CD4-positive, alpha-beta T cell (primary cell): ENCODE data around the gene ZDHHC18. TPM values are rescaled to one million over a fixed set of nuclear protein-coding genes. Genes with fewer than 3 reads are reported as not detected.

Experiments
- ATAC-seq: fragments of 200-7000 bp; cut with Tn5 transposase; one replicate; pipeline ENCODE4 v1.10.0; 2022; ENCODE audit warnings: mild to moderate bottlenecking; ENCODE audit not compliant: poor library complexity
- CTCF ChIA-PET: fragments of 350-600 bp; sonication (Branson Sonifier 250); formaldehyde crosslinking; loops from one replicate; lab custom pipeline; 2021; ENCODE audit warnings: antibody characterized with exemption, inconsistent platforms; lab: Charles Lee
- POLR2A ChIA-PET: fragments of 350-600 bp; sonication (Branson Sonifier 250); formaldehyde crosslinking; loops from one replicate; lab custom pipeline; 2021; ENCODE audit warnings: antibody characterized with exemption, inconsistent platforms; lab: Charles Lee
- DNase-seq, 14 experiments: peaks; one replicate each; pipeline ENCODE4 v3.0.0-alpha.2; 2013 to 2020; ENCODE audit warnings: mixed read lengths in 2 of 14
- H3K27ac ChIP-seq, 2 donors: one replicate each; pipeline versions ENCODE4 v1.5.1 to v1.7.0; 2013; ENCODE audit warnings: low read length in 2 of 2, low read depth in 1 of 2, mild to moderate bottlenecking in 1 of 2
- H3K27me3 ChIP-seq, 2 experiments: 1 replicate in 1 of 2; 2 replicates in 1 of 2; pipeline versions ENCODE4 v1.6.1 to v1.7.0; 2013; ENCODE audit warnings: low read length in 2 of 2, control low read depth in 1 of 2, mild to moderate bottlenecking in 1 of 2, moderate library complexity in 1 of 2; ENCODE audit not compliant: insufficient read depth in 2 of 2, control insufficient read depth in 1 of 2
- H3K36me3 ChIP-seq: one replicate; pipeline ENCODE4 v1.6.1; 2013; ENCODE audit warnings: low read length, control low read depth; ENCODE audit not compliant: insufficient read depth
- H3K4me1 ChIP-seq: one replicate; pipeline ENCODE4 v1.6.1; 2013; ENCODE audit warnings: low read length, control low read depth; ENCODE audit not compliant: insufficient read depth
- H3K4me3 ChIP-seq: one replicate; pipeline ENCODE4 v1.5.1; 2013; ENCODE audit warnings: mild to moderate bottlenecking, low read length, moderate library complexity
- H3K9me3 ChIP-seq, 2 experiments: 1 replicate in 1 of 2; 2 replicates in 1 of 2; pipeline versions ENCODE4 v1.6.1 to v1.7.0; 2013; ENCODE audit warnings: low read length in 2 of 2, mild to moderate bottlenecking in 2 of 2, control low read depth in 1 of 2, moderate library complexity in 1 of 2; ENCODE audit not compliant: control insufficient read depth in 1 of 2, insufficient read depth in 1 of 2
- H3K27ac Mint-ChIP-seq: one replicate; pipeline ENCODE4 v1.8.0; 2020; ENCODE audit warnings: mixed read lengths
- H3K27me3 Mint-ChIP-seq: one replicate; pipeline ENCODE4 v1.8.0; 2021; ENCODE audit warnings: mixed read lengths
- H3K36me3 Mint-ChIP-seq: one replicate; pipeline ENCODE4 v1.8.0; 2021; ENCODE audit warnings: low read depth, mixed read lengths
- H3K4me1 Mint-ChIP-seq: one replicate; pipeline ENCODE4 v1.8.0; 2021; ENCODE audit warnings: low read depth, mixed read lengths
- H3K4me3 Mint-ChIP-seq: one replicate; pipeline ENCODE4 v1.8.0; 2020; ENCODE audit warnings: mild to moderate bottlenecking, mixed read lengths
- H3K9me3 Mint-ChIP-seq: one replicate; pipeline ENCODE4 v1.8.0; 2020; ENCODE audit warnings: mixed read lengths
- intact Hi-C, 2 experiments: fragments of 100-400 bp; cut with DNase I in 1 of 2; cut with micrococcal nuclease in 1 of 2; formaldehyde crosslinking; loops; one replicate each; pipeline versions ENCODE4 v1.15.1 to v1.9.0; 2023 to 2025; cut with DNase I, micrococcal nuclease
- total RNA-seq, 174 experiments: library from RNA in 2 of 174; stranded (reverse) in 2 of 174; gene quantifications; one replicate each; pipeline ENCODE4 v1.2.3 and lab custom pipeline; 2021 to 2026
- TF ChIP-seq, protein P1 (sequence below): fragments of 200-600 bp; IDR thresholded peaks from one replicate; pipeline ENCODE4 v1.8.0; 2022; ENCODE audit warnings: antibody characterized with exemption, mild to moderate bottlenecking

The ZDHHC18 gene
- total RNA-seq, 2 experiments from 2014 or later: 46.2 to 48.0 TPM

GRCh38 chr1:26780344-26780957, 46.0 kb upstream of the ZDHHC18 start:
- Mint-ChIP-seq H3K36me3 (peaks cover 68% of the 10 kb centered on the region), H3K4me1 (peaks cover 56% of the 10 kb centered on the region), H3K27me3 (no peaks in the 10 kb centered on the region), H3K27ac (no peak overlapping the region), H3K4me3 (no peak overlapping the region), H3K9me3 (no peaks in the 10 kb centered on the region)
- Histone ChIP-seq H3K4me1 (peaks cover 30% of the 10 kb centered on the region), H3K27ac (no peak overlapping the region), H3K9me3 (no peaks in the 10 kb centered on the region), H3K36me3 (peaks cover 64% of the 10 kb centered on the region), H3K4me3 (no peak overlapping the region), H3K27me3 (no peaks in the 10 kb centered on the region)
- TF ChIP-seq, protein P1, sequence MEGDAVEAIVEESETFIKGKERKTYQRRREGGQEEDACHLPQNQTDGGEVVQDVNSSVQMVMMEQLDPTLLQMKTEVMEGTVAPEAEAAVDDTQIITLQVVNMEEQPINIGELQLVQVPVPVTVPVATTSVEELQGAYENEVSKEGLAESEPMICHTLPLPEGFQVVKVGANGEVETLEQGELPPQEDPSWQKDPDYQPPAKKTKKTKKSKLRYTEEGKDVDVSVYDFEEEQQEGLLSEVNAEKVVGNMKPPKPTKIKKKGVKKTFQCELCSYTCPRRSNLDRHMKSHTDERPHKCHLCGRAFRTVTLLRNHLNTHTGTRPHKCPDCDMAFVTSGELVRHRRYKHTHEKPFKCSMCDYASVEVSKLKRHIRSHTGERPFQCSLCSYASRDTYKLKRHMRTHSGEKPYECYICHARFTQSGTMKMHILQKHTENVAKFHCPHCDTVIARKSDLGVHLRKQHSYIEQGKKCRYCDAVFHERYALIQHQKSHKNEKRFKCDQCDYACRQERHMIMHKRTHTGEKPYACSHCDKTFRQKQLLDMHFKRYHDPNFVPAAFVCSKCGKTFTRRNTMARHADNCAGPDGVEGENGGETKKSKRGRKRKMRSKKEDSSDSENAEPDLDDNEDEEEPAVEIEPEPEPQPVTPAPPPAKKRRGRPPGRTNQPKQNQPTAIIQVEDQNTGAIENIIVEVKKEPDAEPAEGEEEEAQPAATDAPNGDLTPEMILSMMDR: no peak
- CTCF ChIA-PET: interaction anchor here (1.8 kb wide), 1 partner anchor 178 kb away, joined by 5 read pairs; no protein-coding TSS in a partner anchor
- intact Hi-C loops: loop anchor here in 1 of 2 experiments (10.0 kb wide), 1 partner anchor 56 kb away; no protein-coding TSS in a partner anchor
- DNase-seq: no peak
- no peak for ATAC-seq
- POLR2A ChIA-PET: interaction anchor here (1.3 kb wide), 1 partner anchor 174 kb away, joined by 4 read pairs; no protein-coding TSS in a partner anchor

DNA sequence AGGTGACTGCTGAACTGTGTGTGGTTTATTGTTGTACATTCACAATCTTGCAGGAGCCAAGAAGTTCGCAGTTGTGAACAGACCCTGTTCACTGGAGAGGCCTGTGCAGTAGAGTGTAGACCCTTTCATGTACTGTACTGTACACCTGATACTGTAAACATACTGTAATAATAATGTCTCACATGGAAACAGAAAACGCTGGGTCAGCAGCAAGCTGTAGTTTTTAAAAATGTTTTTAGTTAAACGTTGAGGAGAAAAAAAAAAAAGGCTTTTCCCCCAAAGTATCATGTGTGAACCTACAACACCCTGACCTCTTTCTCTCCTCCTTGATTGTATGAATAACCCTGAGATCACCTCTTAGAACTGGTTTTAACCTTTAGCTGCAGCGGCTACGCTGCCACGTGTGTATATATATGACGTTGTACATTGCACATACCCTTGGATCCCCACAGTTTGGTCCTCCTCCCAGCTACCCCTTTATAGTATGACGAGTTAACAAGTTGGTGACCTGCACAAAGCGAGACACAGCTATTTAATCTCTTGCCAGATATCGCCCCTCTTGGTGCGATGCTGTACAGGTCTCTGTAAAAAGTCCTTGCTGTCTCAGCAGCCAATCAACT, 45.2 kb upstream of the ZDHHC18 start:
- ATAC-seq: no peak
- intact Hi-C loops: loop anchor here in 1 of 2 experiments (10.0 kb wide), 1 partner anchor 57 kb away; no protein-coding TSS in a partner anchor
- peaks cover 55% of the 10 kb centered on the region for H3K36me3 ChIP-seq

DNA sequence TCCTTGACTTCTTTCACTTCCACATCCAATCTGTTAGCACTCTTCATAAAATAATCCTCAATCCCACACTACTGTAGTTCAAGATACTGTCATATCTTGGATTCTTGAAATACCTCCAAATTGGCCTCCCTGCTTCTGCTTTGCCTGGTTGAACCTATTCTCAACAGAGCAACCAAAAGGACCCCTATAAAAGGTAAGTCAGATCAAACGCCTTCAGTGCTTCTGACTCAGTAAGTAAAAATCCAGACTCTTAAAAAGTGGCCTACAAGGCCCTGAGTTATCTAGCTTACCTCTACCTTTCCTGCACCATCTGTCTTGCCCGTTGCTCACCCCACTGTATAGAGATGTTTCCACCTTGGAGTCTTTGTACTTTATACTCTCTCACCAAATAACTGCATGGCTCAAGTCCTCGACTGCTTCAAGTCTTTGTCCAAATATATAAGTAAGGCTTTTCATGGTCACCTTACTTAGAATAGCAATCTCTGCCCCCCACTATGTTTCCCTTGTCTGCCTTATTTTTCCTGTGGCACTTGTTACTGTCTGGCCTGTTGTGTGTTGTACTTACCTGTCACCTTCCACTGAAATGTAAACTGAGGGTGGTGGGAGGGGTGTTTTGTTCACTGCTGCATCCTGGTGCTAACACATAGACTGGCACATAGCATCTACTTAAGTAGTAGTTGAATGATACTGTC, 43.8 kb upstream of the ZDHHC18 start:
- Mint-ChIP-seq H3K36me3 (peaks cover 63% of the 10 kb centered on the region), H3K4me3 (no peak overlapping the region), H3K27ac (peak overlapping the region; percentile 51), H3K27me3 (no peaks in the 10 kb centered on the region), H3K9me3 (no peaks in the 10 kb centered on the region), H3K4me1 (peaks cover 77% of the 10 kb centered on the region)
- Histone ChIP-seq H3K4me3 (no peak overlapping the region), H3K27ac (peak overlapping the region in 1 of 2 donors; percentile 6), H3K4me1 (peaks cover 52% of the 10 kb centered on the region), H3K27me3 (no peaks in the 10 kb centered on the region), H3K9me3 (no peaks in the 10 kb centered on the region), H3K36me3 (peaks cover 41% of the 10 kb centered on the region)
- intact Hi-C loops: loop anchor here in 1 of 2 experiments (10.0 kb wide), 1 partner anchor 58 kb away; no protein-coding TSS in a partner anchor
- no peak for ATAC-seq
- TF ChIP-seq, protein P1: no peak
- ChIA-PET CTCF (interaction anchor here (0.5 to 1.2 kb wide), 2 partner anchors 22 to 75 kb away, joined by 3 read pairs; no protein-coding TSS in a partner anchor), POLR2A (interaction anchor here (1.0 kb wide), 1 partner anchor 16 kb away, joined by 3 read pairs; no protein-coding TSS in a partner anchor)
- no peak for DNase-seq

More for the DNA sequence above, 45.2 kb upstream of the ZDHHC18 start:
- H3K4me3 ChIP-seq: no peak overlapping the region
- POLR2A ChIA-PET: interaction anchor here (0.7 to 1.3 kb wide), 5 partner anchors 15 to 175 kb away, joined by 3 to 4 read pairs (median 4); no protein-coding TSS in a partner anchor
- peaks cover 39% of the 10 kb centered on the region for H3K4me1 ChIP-seq
- H3K36me3 Mint-ChIP-seq: peaks cover 65% of the 10 kb centered on the region
- H3K9me3 ChIP-seq: no peaks in the 10 kb centered on the region
- no peak overlapping the region for H3K27ac ChIP-seq
- no peaks in the 10 kb centered on the region for H3K9me3 Mint-ChIP-seq
- peaks cover 64% of the 10 kb centered on the region for H3K4me1 Mint-ChIP-seq
- H3K27me3 Mint-ChIP-seq: no peaks in the 10 kb centered on the region
- H3K27me3 ChIP-seq: no peaks in the 10 kb centered on the region
- peak overlapping the region; percentile 51 for H3K27ac Mint-ChIP-seq
- TF ChIP-seq, protein P1: no peak
- H3K4me3 Mint-ChIP-seq: no peak overlapping the region
- DNase-seq: no peak
- CTCF ChIA-PET: interaction anchor here (1.8 kb wide), 1 partner anchor 179 kb away, joined by 5 read pairs; no protein-coding TSS in a partner anchor
